GM12878 (cell line): Measurements from ENCODE around the gene REM2. TPM values are rescaled to one million over a fixed set of nuclear protein-coding genes. Genes with fewer than 3 reads are reported as not detected.

Source experiments
- ATAC-seq: fragments of 200-7000 bp; cut with Tn5 transposase; 3 replicates; pipeline ENCODE4 v1.9.1; 2020; ENCODE audit warnings: mild to moderate bottlenecking, moderate library complexity
- BruUV-seq: library from RNA; stranded (reverse); fragments of 400-500 nt; replicated peaks from 2 replicates; lab custom pipeline; 2021; lab: Mats Ljungman, UMichigan
- CTCF ChIA-PET: fragments of 300-600 bp; sonication (Branson Sonifier 250); formaldehyde crosslinking; extraction: SDS; loops from one replicate; lab custom pipeline; 2021; ENCODE audit warnings: inconsistent platforms; lab: Yijun Ruan, JAX
- POLR2A ChIA-PET: fragments of 350-600 bp; formaldehyde crosslinking; extraction: SDS; loops from one replicate; lab custom pipeline; 2021; ENCODE audit warnings: inconsistent platforms; lab: Charles Lee
- RAD21 ChIA-PET: fragments of 300-600 bp; sonication (Branson Sonifier 250); formaldehyde crosslinking; loops from one replicate; lab custom pipeline; 2023; ENCODE audit warnings: antibody characterized with exemption; ENCODE audit not compliant: unreplicated experiment; lab: Charles Lee
- SMC1A ChIA-PET: fragments of 300-600 bp; sonication (Branson Sonifier 250); formaldehyde crosslinking; loops from one replicate; lab custom pipeline; 2023; ENCODE audit not compliant: unreplicated experiment, uncharacterized antibody; lab: Charles Lee
- DNase-seq: peaks from one replicate; pipeline ENCODE4 v3.0.0-alpha.2; 2011; ENCODE audit warnings: low read depth, low spot score
- FAIRE-seq: peaks from 3 replicates; lab custom pipeline; 2011; peaks lifted over from hg19 to GRCh38; lab: Jason Lieb, UNC
- H2AFZ ChIP-seq: 2 replicates; pipeline ENCODE4 v1.6.0; 2011; ENCODE audit warnings: low read depth, low read length, control low read depth; ENCODE audit not compliant: control insufficient read depth
- H3K27ac ChIP-seq: 2 replicates; pipeline ENCODE4 v1.5.1; 2011; ENCODE audit warnings: control low read depth; ENCODE audit not compliant: control insufficient read depth, insufficient read depth
- H3K27me3 ChIP-seq, 2 experiments: replicated peaks in 1 of 2; 2 replicates each; pipeline versions ENCODE4 v1.6.0 to v1.6.1; 2011; ENCODE audit warnings: low read length in 1 of 2; ENCODE audit not compliant: control insufficient read depth in 2 of 2, insufficient read depth in 2 of 2
- H3K36me3 ChIP-seq, 2 experiments: 2 replicates each; pipeline ENCODE4 v1.5.1; 2011; ENCODE audit warnings: low read length in 1 of 2; ENCODE audit not compliant: control insufficient read depth in 2 of 2, insufficient read depth in 2 of 2
- H3K4me1 ChIP-seq: 2 replicates; pipeline ENCODE4 v1.6.1; 2011; ENCODE audit warnings: mild to moderate bottlenecking, low read length, moderate library complexity, mixed read lengths; ENCODE audit not compliant: control insufficient read depth, insufficient read depth
- H3K4me2 ChIP-seq: 2 replicates; pipeline ENCODE4 v1.6.0; 2011; ENCODE audit warnings: control low read depth; ENCODE audit not compliant: control insufficient read depth, insufficient read depth
- H3K4me3 ChIP-seq: fragments of 200-600 bp; sonication (generic); 2 replicates; pipeline ENCODE4 v1.5.1; 2016
- H3K79me2 ChIP-seq: 2 replicates; pipeline ENCODE4 v1.6.0; 2011; ENCODE audit warnings: low read length; ENCODE audit not compliant: control insufficient read depth, insufficient read depth
- H3K9ac ChIP-seq: 2 replicates; pipeline ENCODE4 v1.8.0; 2011; ENCODE audit warnings: low read length, control low read depth, mixed read lengths; ENCODE audit not compliant: control insufficient read depth, insufficient read depth
- H3K9me3 ChIP-seq: replicated peaks from 3 replicates; pipeline ENCODE4 v1.5.1; 2011; ENCODE audit warnings: mild to moderate bottlenecking, low read length; ENCODE audit not compliant: control insufficient read depth, insufficient read depth
- H4K20me1 ChIP-seq: 2 replicates; pipeline ENCODE4 v1.6.0; 2011; ENCODE audit not compliant: control insufficient read depth, insufficient read depth
- CBX5 ChIP-seq: sonication (generic); IDR thresholded peaks from 2 replicates; pipeline ENCODE4 v1.6.1; 2016; ENCODE audit warnings: low read depth, moderate library complexity, mild to moderate bottlenecking, inconsistent platforms
- CREM ChIP-seq: IDR thresholded peaks from 2 replicates; pipeline ENCODE4 v1.6.1; 2014; ENCODE audit warnings: antibody characterized with exemption, low read depth
- ESRRA ChIP-seq: IDR thresholded peaks from 2 replicates; pipeline ENCODE4 v1.6.1; 2012; ENCODE audit warnings: mild to moderate bottlenecking, low read length, improper control_type of control experiment
- ETV6 ChIP-seq, 2 experiments: fragments of 450-650 bp in 1 of 2; IDR thresholded peaks in 1 of 2; conservative IDR thresholded peaks in 1 of 2; 2 replicates each; pipeline ENCODE4 v1.6.1; 2014; ENCODE audit warnings: antibody characterized with exemption in 1 of 2, borderline replicate concordance in 1 of 2, low read depth in 1 of 2, mild to moderate bottlenecking in 1 of 2, moderate library complexity in 1 of 2
- FOXK2 ChIP-seq: fragments of 450-650 bp; IDR thresholded peaks from 2 replicates; pipeline ENCODE4 v1.6.1; 2017; ENCODE audit warnings: mild to moderate bottlenecking, moderate library complexity
- HCFC1 ChIP-seq: fragments of 150-350 bp; IDR thresholded peaks from 2 replicates; pipeline ENCODE4 v1.6.1; 2014; ENCODE audit warnings: low read length
- KAT2A ChIP-seq: conservative IDR thresholded peaks from 2 replicates; pipeline ENCODE4 v1.6.1; 2011; ENCODE audit warnings: low read depth, low read length; ENCODE audit not compliant: control insufficient read depth
- NR2C2 ChIP-seq: IDR thresholded peaks from 2 replicates; pipeline ENCODE4 v1.6.1; 2011; ENCODE audit warnings: borderline replicate concordance, low read depth; ENCODE audit not compliant: control insufficient read depth, insufficient read length
- PAX8 ChIP-seq: fragments of 450-650 bp; IDR thresholded peaks from 2 replicates; pipeline ENCODE4 v1.6.1; 2017; ENCODE audit warnings: mild to moderate bottlenecking, moderate library complexity
- SMAD5 ChIP-seq: IDR thresholded peaks from 2 replicates; pipeline ENCODE4 v1.6.1; 2016; ENCODE audit warnings: antibody characterized with exemption, low read depth
- SMC3 ChIP-seq: IDR thresholded peaks from 2 replicates; pipeline ENCODE4 v1.6.1; 2011; ENCODE audit warnings: low read length, improper control_type of control experiment, borderline replicate concordance
- SUPT20H ChIP-seq: IDR thresholded peaks from 2 replicates; pipeline ENCODE4 v1.6.1; 2011; ENCODE audit warnings: low read depth, mild to moderate bottlenecking, low read length, moderate library complexity, borderline replicate concordance; ENCODE audit not compliant: control insufficient read depth
- ZNF217 ChIP-seq: fragments of 450-650 bp; IDR thresholded peaks from 2 replicates; pipeline ENCODE4 v1.6.1; 2017; ENCODE audit warnings: antibody characterized with exemption, mild to moderate bottlenecking
- ZNF274 ChIP-seq: IDR thresholded peaks from one replicate; pipeline ENCODE4 v1.8.0; 2011; ENCODE audit not compliant: insufficient read length, insufficient read depth
- WGBS: methylation state at CpG from one replicate; pipeline ENCODE4 v1.1.6; 2016; ENCODE audit warnings: low lambda C conversion rate; ENCODE audit not compliant: insufficient replicate concordance, insufficient coverage; ENCODE audit errors: missing lambda C conversion rate; 5-methylcytosine and 5-hydroxymethylcytosine counted together
- in situ Hi-C: fragments of 300-500 bp; cut with MboI; formaldehyde crosslinking; loops from 9 replicates; pipeline ENCODE4 v1.14.3; 2018; ENCODE audit warnings: mixed read lengths
- intact Hi-C: fragments of 100-400 bp; cut with micrococcal nuclease; formaldehyde crosslinking; loops from one replicate; pipeline ENCODE4 v1.14.2; 2022; ENCODE audit not compliant: unreplicated experiment
- polyA plus RNA-seq, 11 experiments: library from polyadenylated mRNA; depleted of rRNA in 4 of 11; unstranded in 6 of 11; stranded (reverse) in 5 of 11; fragments of >200 nt; fragmentation: Nextera tagmentation in 4 of 11; fragmentation: Illumina TruSeq in 1 of 11; extraction: Ambion mirVana in 4 of 11; extraction: Trizol in 1 of 11; gene quantifications; 1 replicate in 1 of 11; 2 replicates in 10 of 11; pipeline versions ENCODE4 v1.2.1 to v1.2.3, GENCODE V29; 2011 to 2016; ENCODE audit warnings: inconsistent platforms in 2 of 11, missing spikeins in 2 of 11, low read depth in 1 of 11
- total RNA-seq, 4 experiments: library from RNA; depleted of rRNA in 3 of 4; stranded (reverse); fragments of >200 nt in 3 of 4; fragmentation: Illumina TruSeq in 1 of 4; extraction: Trizol in 1 of 4; gene quantifications; 2 replicates each; pipeline versions ENCODE4 v1.2.1 to v1.2.3, GENCODE V29; 2013 to 2021
- TF ChIP-seq, protein P1 (sequence below): IDR thresholded peaks from 2 replicates; pipeline ENCODE4 v1.6.1; 2011; ENCODE audit warnings: low read depth, mild to moderate bottlenecking, low read length, moderate library complexity, borderline replicate concordance; ENCODE audit errors: extremely low read depth
- TF ChIP-seq, protein P2 (sequence below): fragments of 150-350 bp; IDR thresholded peaks from 2 replicates; pipeline ENCODE4 v1.6.1; 2016; ENCODE audit warnings: low read depth, low read length
- TF ChIP-seq, protein P3 (sequence below): IDR thresholded peaks from 2 replicates; pipeline ENCODE4 v1.6.1; 2011; ENCODE audit warnings: low read depth, low read length, improper control_type of control experiment, borderline replicate concordance

The REM2 gene
- total and polyA plus RNA-seq, 10 of the 15 experiments (the other 5 are each of a cell fraction or from before 2014, with no cell fraction given): 0.27 to 1.5 (median 0.83) TPM

- DNase-seq (no peak), ATAC-seq (no peak), FAIRE-seq (no peak)
- H3K4me2 ChIP-seq: no peak overlapping the region
- WGBS: 100% methylated on average over 2 of the region's 2 CpGs
- H3K9ac ChIP-seq: no peak overlapping the region
- BruUV-seq: no TSS peak
- CTCF ChIA-PET: interaction anchor here (0.6 to 6.7 kb wide), 9 partner anchors 14 to 600 kb away, joined by 3 to 91 read pairs (median 5); partner anchors contain the start of genes DAD1, LRP10 and REM2
- H3K27me3 ChIP-seq: no peaks in the 10 kb centered on the region
- intact Hi-C loops: loop anchor here (5.0 kb wide), 1 partner anchor 126 kb away; no protein-coding TSS in a partner anchor
- TF ChIP-seq HCFC1: no peak
- TF ChIP-seq, protein P1, sequence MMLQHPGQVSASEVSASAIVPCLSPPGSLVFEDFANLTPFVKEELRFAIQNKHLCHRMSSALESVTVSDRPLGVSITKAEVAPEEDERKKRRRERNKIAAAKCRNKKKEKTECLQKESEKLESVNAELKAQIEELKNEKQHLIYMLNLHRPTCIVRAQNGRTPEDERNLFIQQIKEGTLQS: no peak
- TF ChIP-seq, protein P2, sequence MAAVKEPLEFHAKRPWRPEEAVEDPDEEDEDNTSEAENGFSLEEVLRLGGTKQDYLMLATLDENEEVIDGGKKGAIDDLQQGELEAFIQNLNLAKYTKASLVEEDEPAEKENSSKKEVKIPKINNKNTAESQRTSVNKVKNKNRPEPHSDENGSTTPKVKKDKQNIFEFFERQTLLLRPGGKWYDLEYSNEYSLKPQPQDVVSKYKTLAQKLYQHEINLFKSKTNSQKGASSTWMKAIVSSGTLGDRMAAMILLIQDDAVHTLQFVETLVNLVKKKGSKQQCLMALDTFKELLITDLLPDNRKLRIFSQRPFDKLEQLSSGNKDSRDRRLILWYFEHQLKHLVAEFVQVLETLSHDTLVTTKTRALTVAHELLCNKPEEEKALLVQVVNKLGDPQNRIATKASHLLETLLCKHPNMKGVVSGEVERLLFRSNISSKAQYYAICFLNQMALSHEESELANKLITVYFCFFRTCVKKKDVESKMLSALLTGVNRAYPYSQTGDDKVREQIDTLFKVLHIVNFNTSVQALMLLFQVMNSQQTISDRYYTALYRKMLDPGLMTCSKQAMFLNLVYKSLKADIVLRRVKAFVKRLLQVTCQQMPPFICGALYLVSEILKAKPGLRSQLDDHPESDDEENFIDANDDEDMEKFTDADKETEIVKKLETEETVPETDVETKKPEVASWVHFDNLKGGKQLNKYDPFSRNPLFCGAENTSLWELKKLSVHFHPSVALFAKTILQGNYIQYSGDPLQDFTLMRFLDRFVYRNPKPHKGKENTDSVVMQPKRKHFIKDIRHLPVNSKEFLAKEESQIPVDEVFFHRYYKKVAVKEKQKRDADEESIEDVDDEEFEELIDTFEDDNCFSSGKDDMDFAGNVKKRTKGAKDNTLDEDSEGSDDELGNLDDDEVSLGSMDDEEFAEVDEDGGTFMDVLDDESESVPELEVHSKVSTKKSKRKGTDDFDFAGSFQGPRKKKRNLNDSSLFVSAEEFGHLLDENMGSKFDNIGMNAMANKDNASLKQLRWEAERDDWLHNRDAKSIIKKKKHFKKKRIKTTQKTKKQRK: no peak
- no peak for TF ChIP-seq ETV6 (conservative IDR thresholded peaks at IDR 0.05 in 1 of 2, IDR thresholded peaks at IDR 0.05 in 1 of 2; ENCODE audit: borderline replicate concordance in 1 of 2, low read depth in 1 of 2)
- no peak for TF ChIP-seq NR2C2
- TF ChIP-seq ESRRA: no peak
- TF ChIP-seq SMC3: no peak
- TF ChIP-seq SMAD5: no peak
- no peak for TF ChIP-seq KAT2A
- TF ChIP-seq ZNF274: no peak
- no peak for TF ChIP-seq SUPT20H
- TF ChIP-seq ZNF217: no peak
- TF ChIP-seq, protein P3, sequence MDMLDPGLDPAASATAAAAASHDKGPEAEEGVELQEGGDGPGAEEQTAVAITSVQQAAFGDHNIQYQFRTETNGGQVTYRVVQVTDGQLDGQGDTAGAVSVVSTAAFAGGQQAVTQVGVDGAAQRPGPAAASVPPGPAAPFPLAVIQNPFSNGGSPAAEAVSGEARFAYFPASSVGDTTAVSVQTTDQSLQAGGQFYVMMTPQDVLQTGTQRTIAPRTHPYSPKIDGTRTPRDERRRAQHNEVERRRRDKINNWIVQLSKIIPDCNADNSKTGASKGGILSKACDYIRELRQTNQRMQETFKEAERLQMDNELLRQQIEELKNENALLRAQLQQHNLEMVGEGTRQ: no peak
- TF ChIP-seq FOXK2: no peak
- TF ChIP-seq PAX8: no peak
- no peak for TF ChIP-seq CBX5
- no peak for TF ChIP-seq CREM
- H4K20me1 ChIP-seq: no peaks in the 10 kb centered on the region; the same call in 1 of the 2 replicates
- SMC1A ChIA-PET: interaction anchor here (1.1 to 5.7 kb wide), 3 partner anchors 14 to 32 kb away, joined by 3 to 53 read pairs (median 4); partner anchors contain the start of gene LRP10
- H3K4me3 ChIP-seq: no peak overlapping the region
- POLR2A ChIA-PET: interaction anchor here (0.7 to 1.0 kb wide), 2 partner anchors 14 to 33 kb away, joined by 3 read pairs; no protein-coding TSS in a partner anchor
- H2AFZ ChIP-seq: no peak overlapping the region
- no peak overlapping the region for H3K27ac ChIP-seq
- peaks cover 26 to 43% of the 10 kb centered on the region in 2 experiments for H3K36me3 ChIP-seq
- no peaks in the 10 kb centered on the region for H3K79me2 ChIP-seq
- RAD21 ChIA-PET: interaction anchor here (1.0 kb wide), 1 partner anchor 333 kb away, joined by 3 read pairs; no protein-coding TSS in a partner anchor
- in situ Hi-C loops: no loop called here
- no peaks in the 10 kb centered on the region for H3K4me1 ChIP-seq
- no peaks in the 10 kb centered on the region for H3K9me3 ChIP-seq
These were observed 20.7 kb downstream of the REM2 start for GRCh38 chr14:22903742-22904087.
